ENCODE measurements around the gene CTNND2.

CTNND2 gene, protein sequence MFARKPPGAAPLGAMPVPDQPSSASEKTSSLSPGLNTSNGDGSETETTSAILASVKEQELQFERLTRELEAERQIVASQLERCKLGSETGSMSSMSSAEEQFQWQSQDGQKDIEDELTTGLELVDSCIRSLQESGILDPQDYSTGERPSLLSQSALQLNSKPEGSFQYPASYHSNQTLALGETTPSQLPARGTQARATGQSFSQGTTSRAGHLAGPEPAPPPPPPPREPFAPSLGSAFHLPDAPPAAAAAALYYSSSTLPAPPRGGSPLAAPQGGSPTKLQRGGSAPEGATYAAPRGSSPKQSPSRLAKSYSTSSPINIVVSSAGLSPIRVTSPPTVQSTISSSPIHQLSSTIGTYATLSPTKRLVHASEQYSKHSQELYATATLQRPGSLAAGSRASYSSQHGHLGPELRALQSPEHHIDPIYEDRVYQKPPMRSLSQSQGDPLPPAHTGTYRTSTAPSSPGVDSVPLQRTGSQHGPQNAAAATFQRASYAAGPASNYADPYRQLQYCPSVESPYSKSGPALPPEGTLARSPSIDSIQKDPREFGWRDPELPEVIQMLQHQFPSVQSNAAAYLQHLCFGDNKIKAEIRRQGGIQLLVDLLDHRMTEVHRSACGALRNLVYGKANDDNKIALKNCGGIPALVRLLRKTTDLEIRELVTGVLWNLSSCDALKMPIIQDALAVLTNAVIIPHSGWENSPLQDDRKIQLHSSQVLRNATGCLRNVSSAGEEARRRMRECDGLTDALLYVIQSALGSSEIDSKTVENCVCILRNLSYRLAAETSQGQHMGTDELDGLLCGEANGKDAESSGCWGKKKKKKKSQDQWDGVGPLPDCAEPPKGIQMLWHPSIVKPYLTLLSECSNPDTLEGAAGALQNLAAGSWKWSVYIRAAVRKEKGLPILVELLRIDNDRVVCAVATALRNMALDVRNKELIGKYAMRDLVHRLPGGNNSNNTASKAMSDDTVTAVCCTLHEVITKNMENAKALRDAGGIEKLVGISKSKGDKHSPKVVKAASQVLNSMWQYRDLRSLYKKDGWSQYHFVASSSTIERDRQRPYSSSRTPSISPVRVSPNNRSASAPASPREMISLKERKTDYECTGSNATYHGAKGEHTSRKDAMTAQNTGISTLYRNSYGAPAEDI (N-terminal part only)

DNA sequence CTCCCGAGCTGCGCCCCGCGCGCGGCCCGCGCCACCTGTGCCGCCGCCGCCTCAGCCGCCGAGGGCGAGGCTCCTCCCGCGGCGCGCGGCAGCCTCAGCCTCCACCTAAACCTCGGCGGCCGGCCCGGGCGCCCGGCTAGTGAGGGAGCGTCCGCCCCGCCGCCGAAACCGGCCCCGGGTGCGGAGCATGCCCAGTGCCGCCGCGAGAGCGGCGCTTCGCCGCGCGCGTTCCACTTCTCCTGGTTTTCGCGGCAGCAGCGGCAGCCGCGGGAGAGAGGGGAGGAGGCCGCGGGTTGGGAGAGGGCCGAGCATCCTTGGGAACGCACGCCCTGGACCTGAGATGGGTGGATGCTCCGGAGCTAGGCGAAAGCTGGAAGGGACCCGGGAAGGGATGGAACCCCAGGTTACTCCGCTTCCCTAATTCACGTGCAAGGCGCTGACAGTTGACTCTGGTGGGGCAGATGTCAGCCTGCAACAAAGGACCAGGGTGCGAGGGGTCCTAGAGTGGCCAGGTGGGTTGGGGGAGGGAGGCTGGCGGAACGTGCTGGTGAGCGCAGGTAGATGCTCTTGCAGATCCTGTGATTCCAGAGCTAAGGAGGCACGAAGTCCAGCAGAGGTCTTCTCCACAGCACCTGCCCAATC is at the start of gene CTNND2:
Gene CTNND2 (minus strand): TSS at position 182 of the 642 bp plus-strand sequence. CDS start 593 bp downstream, outside the sequence.
- DNase-seq (ENCODE audit: low read depth in 4 of 4, low spot score in 1 of 4), result no peak

GRCh38 chr5:11946317-11946716 is 42.1 kb upstream of the CTNND2 start:
- no peak for DNase-seq (ENCODE audit: low read depth in 4 of 4, low spot score in 1 of 4)

DNA sequence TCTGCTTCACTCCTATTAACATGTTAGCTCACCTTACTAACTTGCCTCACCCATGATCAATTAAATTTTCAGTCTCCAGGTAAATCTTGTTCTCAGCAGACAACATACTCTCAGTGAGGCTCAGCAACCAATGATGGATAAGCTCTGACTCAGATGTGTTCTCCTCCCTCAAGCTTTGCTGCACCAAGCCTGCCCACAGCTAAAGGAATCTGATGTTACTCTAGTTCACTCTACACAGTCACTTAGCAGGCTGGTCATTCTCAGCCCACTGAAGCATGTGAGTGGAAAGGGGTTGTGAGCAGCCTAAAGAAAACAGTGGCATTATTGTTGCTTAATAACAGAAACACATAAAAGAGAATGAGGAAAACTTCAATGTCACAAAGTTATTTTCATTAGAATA is 37.3 kb upstream of the CTNND2 start:
- no peak for DNase-seq (ENCODE audit: low read depth in 4 of 4, low spot score in 1 of 4)

DNA sequence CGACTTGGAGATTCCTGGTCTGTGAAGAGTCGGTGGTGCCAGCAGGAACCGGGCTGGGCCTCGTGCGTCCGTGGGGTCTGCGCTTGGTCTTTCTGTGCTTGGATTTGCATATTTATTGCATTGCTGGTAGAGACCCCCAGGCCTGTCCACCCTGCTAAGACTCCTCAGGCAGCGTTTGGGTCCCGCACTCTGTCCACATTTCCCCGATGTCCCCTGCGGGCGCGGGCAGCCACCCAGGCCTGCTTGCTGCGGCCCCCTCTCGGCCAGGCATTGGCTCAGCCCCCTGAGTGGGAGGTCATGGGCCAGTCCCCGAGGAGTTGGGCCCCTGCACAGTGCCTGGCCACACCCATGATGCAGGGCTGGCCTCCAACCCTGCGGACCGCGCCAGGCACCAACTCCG is 27.4 kb upstream of the CTNND2 start:
- DNase-seq (ENCODE audit: low read depth in 4 of 4, low spot score in 1 of 4), result no peak

GRCh38 chr5:11928909-11929308 is 24.7 kb upstream of the CTNND2 start:
- no peak for DNase-seq (ENCODE audit: low read depth in 4 of 4, low spot score in 1 of 4)

DNA sequence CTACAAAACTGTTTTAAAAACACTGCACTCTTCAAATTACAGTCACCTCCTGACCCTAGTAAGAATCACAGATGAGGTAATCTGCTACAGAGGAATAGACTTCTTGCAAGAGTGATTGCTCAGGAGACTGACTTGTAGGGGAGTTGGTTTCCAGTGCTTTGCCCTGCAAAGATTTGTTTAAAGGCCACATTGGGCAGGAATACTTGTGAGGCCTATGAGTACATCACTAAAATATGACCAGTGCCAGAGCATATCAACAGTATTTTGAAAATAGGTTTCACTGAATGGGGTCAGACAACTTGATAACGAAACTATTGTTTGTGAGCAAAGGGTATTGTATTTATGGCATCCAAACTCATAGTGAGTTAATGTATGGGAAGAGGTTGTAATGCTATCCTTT is 21.5 kb upstream of the CTNND2 start:
- no peak for DNase-seq (ENCODE audit: low read depth in 4 of 4, low spot score in 1 of 4)

- DNase-seq (ENCODE audit: low read depth in 4 of 4, low spot score in 1 of 4), result no peak
Measured at GRCh38 chr5:11922394-11922793, 18.1 kb upstream of the CTNND2 start.

GRCh38 chr5:11918463-11919045 is 14.3 kb upstream of the CTNND2 start:
- DNase-seq (ENCODE audit: low read depth in 4 of 4, low spot score in 1 of 4), result no peak

DNA sequence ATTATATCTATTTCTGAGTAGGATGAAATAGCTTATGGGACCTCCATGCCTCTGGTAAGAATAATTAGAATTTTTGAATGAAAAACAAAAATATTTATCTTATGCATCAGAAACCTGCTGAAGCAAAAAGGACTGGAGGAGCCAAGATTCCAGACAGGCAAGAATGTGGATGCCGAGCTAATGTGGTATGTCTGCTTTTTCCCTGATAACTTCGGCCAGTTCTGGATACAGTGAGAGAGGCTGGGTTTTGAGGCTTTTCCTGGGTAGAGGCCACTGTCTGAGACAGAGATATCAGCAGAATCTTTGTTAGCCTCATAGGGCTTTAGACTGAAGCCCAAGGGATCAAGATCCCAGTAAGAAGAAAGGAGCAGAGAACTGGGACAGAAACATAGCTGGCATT is 5.2 kb upstream of the CTNND2 start:
- no peak for DNase-seq (ENCODE audit: low read depth in 4 of 4, low spot score in 1 of 4)

DNA sequence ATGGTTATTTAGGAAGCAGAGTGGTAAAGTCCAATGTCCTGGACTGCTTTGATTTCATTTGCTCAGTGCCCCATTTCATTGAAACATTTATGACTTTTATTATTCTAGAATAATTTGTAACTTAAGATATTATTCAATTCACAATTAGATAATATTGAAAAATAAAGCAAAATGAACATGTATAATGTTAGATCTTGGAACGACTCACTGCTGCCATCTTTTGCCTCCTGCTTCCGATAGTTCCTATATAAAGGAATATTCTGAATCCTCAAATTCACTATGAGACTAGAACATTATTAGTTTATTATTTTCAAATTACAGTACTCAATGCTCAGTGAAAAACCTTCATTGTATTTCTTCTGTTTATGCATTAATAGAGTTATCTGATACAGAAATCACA is 2.3 kb upstream of the CTNND2 start:
- no peak for DNase-seq (ENCODE audit: low read depth in 4 of 4, low spot score in 1 of 4)

DNA sequence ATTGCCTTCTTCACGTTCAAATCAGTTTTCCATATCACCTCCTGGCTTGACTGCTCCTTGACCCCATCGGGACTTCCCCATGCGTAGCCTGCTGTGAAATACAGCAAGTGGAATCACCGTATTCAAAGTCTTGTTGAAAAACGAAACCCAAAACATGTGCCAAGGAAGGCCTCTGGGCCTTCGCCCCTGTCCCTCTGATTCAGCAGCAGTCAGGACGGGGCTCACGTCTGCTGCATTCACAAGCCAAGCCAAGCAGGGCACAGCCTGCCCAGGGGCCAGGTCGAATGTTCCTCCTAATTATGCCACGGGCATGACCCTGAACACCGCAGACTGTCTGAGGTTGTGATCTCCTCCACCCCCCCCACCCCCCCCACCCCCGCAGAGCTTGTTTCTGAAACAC is 960 bp upstream of the CTNND2 start:
- no peak for DNase-seq (ENCODE audit: low read depth in 4 of 4, low spot score in 1 of 4)

GRCh38 chr5:11903614-11904264 is 507 bp downstream of the CTNND2 start:
- DNase-seq (ENCODE audit: low read depth in 4 of 4, low spot score in 1 of 4), result no peak

GRCh38 chr5:11903121-11903613 is 1.1 kb downstream of the CTNND2 start:
- DNase-seq (ENCODE audit: low read depth in 4 of 4, low spot score in 1 of 4), result no peak

DNA sequence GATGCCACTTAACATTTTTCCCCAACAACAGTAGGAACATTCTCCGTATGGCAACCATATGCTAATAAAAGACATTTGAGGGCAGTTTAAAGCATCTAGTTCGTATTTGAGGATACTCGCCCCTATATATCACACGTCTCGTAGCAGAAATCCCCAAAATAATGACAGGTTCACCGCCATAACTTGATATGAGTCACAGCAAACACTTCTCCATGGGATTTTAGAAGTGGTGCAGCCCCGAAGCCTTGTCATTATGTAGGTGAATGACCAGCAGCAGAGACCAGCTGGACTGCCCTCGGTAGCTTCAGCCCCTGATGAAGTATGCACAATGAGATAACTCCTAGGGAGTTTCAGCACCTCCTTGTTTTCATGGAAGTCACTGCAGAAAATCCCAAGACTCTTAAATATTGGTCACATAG is 2.0 kb downstream of the CTNND2 start:
- DNase-seq (ENCODE audit: low read depth in 4 of 4, low spot score in 1 of 4), result no peak

DNA sequence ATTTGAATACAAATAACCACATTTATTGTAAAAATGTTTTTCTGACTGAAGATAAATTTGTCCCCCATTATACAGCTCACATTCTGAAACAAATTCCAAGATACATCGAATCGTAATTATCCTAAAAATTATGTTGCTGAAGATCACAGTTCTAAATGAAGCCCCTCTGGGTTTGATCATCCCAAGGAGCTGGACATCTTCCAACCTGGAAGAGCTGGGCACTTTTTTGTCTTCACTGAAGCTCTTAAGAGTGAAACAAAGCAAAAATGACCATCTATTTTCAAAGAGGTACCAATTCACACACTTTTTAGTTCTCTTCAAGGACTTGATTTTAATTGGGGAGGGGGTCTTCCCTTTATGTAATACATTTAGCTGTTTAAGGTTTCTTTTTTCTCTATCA is 5.5 kb downstream of the CTNND2 start:
- no peak for DNase-seq (ENCODE audit: low read depth in 4 of 4, low spot score in 1 of 4)

DNA sequence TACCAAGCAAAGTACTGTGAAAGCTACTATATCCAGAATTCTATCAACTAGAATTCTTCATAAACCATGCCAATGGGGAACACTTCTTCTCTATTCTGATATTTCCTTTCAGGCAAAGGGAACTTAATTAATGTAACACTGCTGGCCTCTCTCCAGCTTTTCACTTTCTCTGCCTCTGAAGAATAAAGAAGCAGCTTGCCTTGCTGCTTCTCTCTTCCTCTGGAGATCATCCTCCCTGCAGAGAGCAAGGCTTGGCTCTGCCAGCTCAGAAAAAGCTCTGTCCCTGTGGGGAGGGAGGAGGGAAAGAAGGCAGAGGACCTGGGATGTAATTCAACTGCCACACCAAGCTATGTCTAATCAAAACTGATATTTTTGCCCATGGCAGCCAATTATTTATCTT is 6.5 kb downstream of the CTNND2 start:
- DNase-seq (ENCODE audit: low read depth in 4 of 4, low spot score in 1 of 4), result no peak

- DNase-seq (ENCODE audit: low read depth in 4 of 4, low spot score in 1 of 4), result no peak
Measured at GRCh38 chr5:11894992-11895391, 9.3 kb downstream of the CTNND2 start.

- no peak for DNase-seq (ENCODE audit: low read depth in 4 of 4, low spot score in 1 of 4)
Measured at GRCh38 chr5:11892832-11893231, 11.4 kb downstream of the CTNND2 start.

GRCh38 chr5:11890777-11891176 is 13.5 kb downstream of the CTNND2 start:
- no peak for DNase-seq (ENCODE audit: low read depth in 4 of 4, low spot score in 1 of 4)

DNA sequence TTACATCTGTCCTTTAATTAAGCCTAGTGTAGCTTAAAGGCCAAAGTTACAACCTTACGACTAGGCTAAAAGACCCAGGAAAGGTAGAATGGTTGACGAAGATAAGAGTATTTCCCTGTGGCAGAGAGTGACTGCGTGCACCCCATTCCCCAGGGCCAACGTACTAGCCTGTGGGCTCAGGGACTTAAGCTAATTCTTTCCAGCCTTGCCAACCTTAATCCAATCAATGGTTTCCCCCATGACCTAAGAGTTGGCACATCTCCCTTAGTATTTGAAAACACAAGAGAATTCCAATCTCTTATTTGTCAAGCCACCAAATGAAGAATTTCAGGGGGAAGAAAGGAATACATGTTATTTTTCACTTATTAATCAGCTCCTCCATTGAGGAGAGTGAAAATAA is 16.0 kb downstream of the CTNND2 start:
- no peak for DNase-seq (ENCODE audit: low read depth in 4 of 4, low spot score in 1 of 4)
